Measurements from ENCODE around the gene EFHC1. TPM values are rescaled to one million over a fixed set of nuclear protein-coding genes. Genes with fewer than 3 reads are reported as not detected.
A peak's percentile ranks its signal among the peaks of the same experiment; 100 is the strongest.

EFHC1 gene
- total RNA-seq, 1 donor from 2014 or later = 25.6 TPM

- H3K4me3 ChIP-seq (ENCODE audit: insufficient read depth, low read depth, low read length) = no peak overlapping the region
- H3K27me3 ChIP-seq (ENCODE audit: insufficient read depth, low read length) = no peaks in the 10 kb centered on the region
- TF ChIP-seq EZH2 (IDR thresholded peaks at IDR 0.05; ENCODE audit: insufficient read depth, low read length) (no peak), CTCF (IDR thresholded peaks at IDR 0.05; ENCODE audit: insufficient read depth, low read depth, low read length) (no peak)
- Mint-ChIP-seq H3K27ac (ENCODE audit: unreplicated experiment) (no peak overlapping the region), H3K4me1 (ENCODE audit: low read depth, unreplicated experiment) (peaks cover 73% of the 10 kb centered on the region), H3K27me3 (ENCODE audit: low read depth, unreplicated experiment) (no peaks in the 10 kb centered on the region), H3K36me3 (ENCODE audit: low read depth, unreplicated experiment) (peaks cover 11% of the 10 kb centered on the region), H3K9me3 (ENCODE audit: unreplicated experiment) (peaks cover 8% of the 10 kb centered on the region), H3K4me3 (ENCODE audit: unreplicated experiment) (no peak overlapping the region)
- H4K20me1 ChIP-seq (ENCODE audit: insufficient read depth, low read length) = peaks cover 41% of the 10 kb centered on the region
- H3K79me2 ChIP-seq (ENCODE audit: insufficient read depth, low read length) = peaks cover 99% of the 10 kb centered on the region
- peaks cover 77% of the 10 kb centered on the region for H3K4me1 ChIP-seq (ENCODE audit: insufficient read depth, low read length)
- H3K27ac ChIP-seq (ENCODE audit: low read depth, low read length) = no peak overlapping the region
- H3K9ac ChIP-seq (ENCODE audit: low read length) = no peak overlapping the region
- H2AFZ ChIP-seq (ENCODE audit: low read depth, low read length) = no peak overlapping the region
- no peak overlapping the region for H3K4me2 ChIP-seq (ENCODE audit: low read length)
- H3K36me3 ChIP-seq (ENCODE audit: insufficient read depth, low read length) = peaks cover 5% of the 10 kb centered on the region
- no peak for DNase-seq (ENCODE audit: low read depth)
- no peaks in the 10 kb centered on the region for H3K9me3 ChIP-seq (ENCODE audit: insufficient read depth, low read depth, low read length)
- no peak for FAIRE-seq
These were observed 133.6 kb downstream of the EFHC1 start for GRCh38 chr6:52553719-52554118.

GRCh38 chr6:52554684-52555280 lies 134.6 kb downstream of the EFHC1 start:
- Histone ChIP-seq H3K36me3 (ENCODE audit: insufficient read depth, low read length) (peaks cover under 1% of the 10 kb centered on the region), H3K9me3 (ENCODE audit: insufficient read depth, low read depth, low read length) (no peaks in the 10 kb centered on the region), H3K4me2 (ENCODE audit: low read length) (peak overlapping the region; percentile 4), H3K9ac (ENCODE audit: low read length) (no peak overlapping the region), H4K20me1 (ENCODE audit: insufficient read depth, low read length) (peaks cover 48% of the 10 kb centered on the region), H2AFZ (ENCODE audit: low read depth, low read length) (no peak overlapping the region), H3K4me3 (ENCODE audit: insufficient read depth, low read depth, low read length) (no peak overlapping the region), H3K79me2 (ENCODE audit: insufficient read depth, low read length) (peaks cover 99% of the 10 kb centered on the region), H3K27ac (ENCODE audit: low read depth, low read length) (peak overlapping the region; percentile 67), H3K27me3 (ENCODE audit: insufficient read depth, low read length) (no peaks in the 10 kb centered on the region), H3K4me1 (ENCODE audit: insufficient read depth, low read length) (peaks cover 78% of the 10 kb centered on the region)
- Mint-ChIP-seq H3K4me1 (ENCODE audit: low read depth, unreplicated experiment) (peaks cover 70% of the 10 kb centered on the region), H3K9me3 (ENCODE audit: unreplicated experiment) (peaks cover 4% of the 10 kb centered on the region), H3K4me3 (ENCODE audit: unreplicated experiment) (no peak overlapping the region), H3K27me3 (ENCODE audit: low read depth, unreplicated experiment) (no peaks in the 10 kb centered on the region), H3K36me3 (ENCODE audit: low read depth, unreplicated experiment) (peaks cover 8% of the 10 kb centered on the region), H3K27ac (ENCODE audit: unreplicated experiment) (peak overlapping the region; percentile 75)
- no peak for FAIRE-seq
- DNase-seq (ENCODE audit: low read depth) = no peak
- no peak for TF ChIP-seq EZH2 (IDR thresholded peaks at IDR 0.05; ENCODE audit: insufficient read depth, low read length)
- no peak for TF ChIP-seq CTCF (IDR thresholded peaks at IDR 0.05; ENCODE audit: insufficient read depth, low read depth, low read length)

GRCh38 chr6:52555518-52556233 lies 135.5 kb downstream of the EFHC1 start:
- H3K9me3 ChIP-seq (ENCODE audit: insufficient read depth, low read depth, low read length) = no peaks in the 10 kb centered on the region
- Mint-ChIP-seq H3K4me3 (ENCODE audit: unreplicated experiment) (no peak overlapping the region), H3K9me3 (ENCODE audit: unreplicated experiment) (peaks cover 4% of the 10 kb centered on the region), H3K36me3 (ENCODE audit: low read depth, unreplicated experiment) (peaks cover 3% of the 10 kb centered on the region), H3K27ac (ENCODE audit: unreplicated experiment) (peak overlapping the region; percentile 21), H3K27me3 (ENCODE audit: low read depth, unreplicated experiment) (no peaks in the 10 kb centered on the region), H3K4me1 (ENCODE audit: low read depth, unreplicated experiment) (peaks cover 66% of the 10 kb centered on the region)
- H3K79me2 ChIP-seq (ENCODE audit: insufficient read depth, low read length) = peaks cover 98% of the 10 kb centered on the region
- TF ChIP-seq CTCF (IDR thresholded peaks at IDR 0.05; ENCODE audit: insufficient read depth, low read depth, low read length) (no peak), EZH2 (IDR thresholded peaks at IDR 0.05; ENCODE audit: insufficient read depth, low read length) (no peak)
- peak overlapping the region; percentile 65 for H3K9ac ChIP-seq (ENCODE audit: low read length)
- H3K4me1 ChIP-seq (ENCODE audit: insufficient read depth, low read length) = peaks cover 74% of the 10 kb centered on the region
- H2AFZ ChIP-seq (ENCODE audit: low read depth, low read length) = no peak overlapping the region
- H3K27ac ChIP-seq (ENCODE audit: low read depth, low read length) = peak overlapping the region; percentile 67
- H4K20me1 ChIP-seq (ENCODE audit: insufficient read depth, low read length) = peaks cover 43% of the 10 kb centered on the region
- H3K27me3 ChIP-seq (ENCODE audit: insufficient read depth, low read length) = no peaks in the 10 kb centered on the region
- FAIRE-seq (no peak), DNase-seq (ENCODE audit: low read depth) (no peak)
- peak overlapping the region; percentile 57 for H3K4me2 ChIP-seq (ENCODE audit: low read length)
- no peaks in the 10 kb centered on the region for H3K36me3 ChIP-seq (ENCODE audit: insufficient read depth, low read length)
- no peak overlapping the region for H3K4me3 ChIP-seq (ENCODE audit: insufficient read depth, low read depth, low read length)

Data from astrocyte (in vitro differentiated cells and primary cell).